Activated CD4-positive, alpha-beta T cell treated with anti-CD3 and anti-CD28 coated beads for 1 hour (primary cell): Measurements from ENCODE around the gene KRT71.

Experiments
- DNase-seq: peaks from one replicate; pipeline ENCODE4 v3.0.0-alpha.2; 2020

The KRT71 gene

DNA sequence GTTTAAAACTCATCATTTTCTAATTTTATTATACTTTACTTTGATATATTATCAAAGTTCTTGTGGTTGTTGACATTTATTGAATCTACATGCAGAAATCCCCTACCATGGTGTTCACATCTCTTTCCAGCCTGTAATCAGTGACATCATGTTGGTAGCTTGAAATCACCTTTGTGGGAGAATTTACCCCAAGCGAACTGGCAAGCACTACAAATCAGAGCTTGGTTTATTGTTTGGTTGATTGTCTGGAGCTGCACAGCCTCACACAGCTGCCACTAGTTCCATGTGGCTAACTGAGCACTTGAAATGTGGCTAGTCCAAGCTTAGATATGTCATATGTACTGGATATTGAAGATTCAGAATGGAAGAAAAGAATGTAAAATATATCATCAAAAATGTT, 17.4 kb downstream of the KRT71 start:
- no peak for DNase-seq

DNA sequence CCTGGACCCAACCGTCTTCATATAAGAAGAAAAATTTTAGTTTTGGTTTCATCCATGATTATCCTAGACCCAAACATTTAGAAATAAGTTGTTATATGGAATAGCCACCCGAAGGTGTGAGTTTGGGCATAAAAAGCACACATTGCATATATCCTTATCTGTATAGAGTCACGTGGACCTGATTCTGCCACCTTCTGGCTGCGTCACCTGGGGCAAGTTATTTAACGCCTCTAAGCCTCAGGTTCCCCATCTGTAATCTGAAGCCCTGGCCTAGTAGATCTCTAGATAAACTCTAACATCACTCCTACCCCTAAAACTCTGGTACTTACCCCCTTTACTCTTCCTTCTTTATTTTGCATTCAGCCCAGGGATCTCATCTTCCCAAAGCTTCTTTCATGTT, 18.5 kb downstream of the KRT71 start:
- DNase-seq, result no peak

DNA sequence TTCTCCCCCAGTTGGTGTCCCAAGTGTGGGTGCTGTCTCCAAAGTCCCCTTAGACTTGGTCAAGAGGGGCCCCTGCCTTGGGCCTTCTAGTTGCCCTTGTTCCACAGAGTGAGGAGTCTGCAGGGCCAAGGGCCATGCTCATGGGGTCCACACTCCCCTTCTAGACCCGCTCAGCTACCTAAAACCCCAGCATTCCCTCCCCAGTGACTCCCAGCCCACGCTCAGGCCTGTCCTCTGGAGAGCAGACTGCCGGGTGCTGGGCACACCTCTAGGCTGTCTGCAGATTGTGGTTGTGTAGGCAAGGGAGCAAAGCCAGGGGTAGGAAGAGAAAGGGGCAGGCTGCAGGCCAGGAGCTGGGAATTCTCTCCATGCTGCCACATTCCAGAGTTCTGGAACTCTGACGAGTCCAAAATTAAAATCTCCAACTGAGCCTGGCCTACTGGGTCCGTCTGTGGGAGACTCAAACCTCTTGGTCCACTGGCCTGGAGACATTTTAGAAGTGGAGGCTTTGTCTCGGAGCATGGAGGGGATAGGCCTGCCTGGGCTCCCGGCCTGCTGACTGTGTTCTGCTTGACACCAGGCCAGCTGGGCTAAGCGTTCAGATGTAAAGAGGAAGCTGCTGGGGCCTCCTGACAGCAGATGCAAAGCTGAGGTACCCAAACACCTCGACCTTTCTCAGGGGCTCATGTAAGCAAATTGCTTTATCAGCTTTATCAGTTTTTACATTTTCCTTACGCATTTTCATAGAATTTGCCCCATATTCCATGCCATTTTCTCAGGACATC, 19.1 kb downstream of the KRT71 start:
- DNase-seq, result no peak

DNA sequence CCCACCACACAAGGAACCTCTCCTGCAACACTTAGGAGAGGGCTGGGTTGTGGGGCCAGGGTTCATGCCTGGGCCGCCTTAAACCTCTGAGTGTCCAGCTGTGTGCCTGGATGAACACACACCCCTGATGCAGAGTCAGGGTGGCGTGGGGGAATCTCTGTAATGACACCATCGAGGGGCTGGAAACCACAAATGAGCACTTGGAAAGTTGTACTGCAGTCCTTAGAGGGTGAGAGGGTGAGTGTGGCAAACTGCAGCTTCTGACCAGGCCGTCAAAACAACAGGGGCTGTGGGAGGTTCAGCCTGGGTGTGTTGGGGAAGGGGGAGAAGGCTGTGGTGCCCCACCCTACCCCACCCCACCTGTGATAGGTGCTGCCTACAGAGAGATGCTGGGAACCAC, 20.3 kb downstream of the KRT71 start:
- no peak for DNase-seq

DNA sequence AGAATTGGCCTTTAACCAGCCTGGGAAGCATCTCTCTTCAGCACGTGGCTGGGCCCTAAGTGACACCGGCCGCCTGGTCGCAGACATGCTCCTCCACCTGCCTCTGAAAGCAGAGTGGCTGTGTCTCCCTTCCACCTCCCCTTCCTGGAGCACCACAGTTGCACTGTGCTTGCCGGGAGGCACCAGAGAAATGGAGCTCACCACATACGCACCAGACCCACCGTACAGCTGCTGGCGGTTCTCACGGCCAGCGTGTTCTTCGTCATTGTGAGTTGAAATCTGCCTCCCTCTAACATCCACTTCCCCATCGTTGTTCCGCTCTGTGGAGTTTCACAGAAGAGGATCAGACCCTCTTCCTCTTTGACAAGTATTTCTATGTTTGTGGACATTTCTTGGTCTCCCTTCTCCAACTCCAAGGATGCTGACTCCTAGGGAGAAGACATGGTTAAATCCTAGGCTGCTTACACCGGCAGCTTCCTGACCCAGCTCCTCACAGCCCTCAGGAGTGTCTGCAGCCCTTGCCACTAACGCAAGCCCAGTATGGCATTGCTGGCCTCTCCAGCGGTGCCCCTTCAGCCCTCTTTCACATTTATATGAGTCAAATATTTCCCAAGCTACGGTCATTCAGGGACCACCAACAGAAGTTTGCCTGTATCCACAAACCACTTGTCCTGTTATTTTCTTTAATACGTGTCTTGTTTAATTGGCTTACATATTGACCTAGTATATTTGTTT, 21.2 kb downstream of the KRT71 start:
- no peak for DNase-seq

DNA sequence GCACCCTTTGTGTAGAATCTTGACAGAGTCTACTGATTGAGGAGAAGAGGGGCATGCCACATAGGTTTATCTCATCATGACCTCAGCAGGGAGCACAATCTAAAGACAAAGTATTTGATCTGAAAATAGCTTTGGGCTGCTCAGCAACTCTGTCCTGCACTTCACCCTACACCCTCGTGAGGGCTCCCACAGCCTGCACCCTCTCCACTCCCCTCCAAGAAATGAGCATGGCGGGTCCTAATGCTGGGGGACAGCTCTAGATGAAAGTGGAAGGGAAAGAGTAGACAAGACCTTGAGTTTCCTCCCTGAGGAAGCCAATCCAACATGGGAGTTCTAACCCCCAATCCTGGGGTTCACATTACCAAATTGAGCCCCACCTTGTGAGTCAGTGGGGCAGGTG, 22.0 kb downstream of the KRT71 start:
- no peak for DNase-seq

DNA sequence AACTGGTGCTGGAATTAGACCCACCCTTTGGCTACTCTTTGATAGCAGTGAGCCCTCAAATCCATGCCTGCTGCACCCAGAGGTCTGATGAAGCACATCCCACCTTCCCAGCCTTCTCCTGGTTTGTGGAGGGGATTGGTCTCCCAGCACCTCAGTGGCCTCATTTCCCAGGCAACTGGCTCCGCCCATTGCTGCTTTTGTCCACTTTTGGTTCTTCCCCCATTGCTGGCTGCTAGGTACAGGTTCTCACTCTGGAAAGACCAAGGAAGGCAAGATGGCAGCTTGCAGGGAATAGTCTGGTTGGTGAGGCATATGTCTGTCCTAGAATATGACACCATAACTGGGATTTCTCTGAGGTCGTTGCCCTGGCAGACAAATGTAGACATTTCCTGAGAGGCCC, 22.6 kb downstream of the KRT71 start:
- no peak for DNase-seq

DNA sequence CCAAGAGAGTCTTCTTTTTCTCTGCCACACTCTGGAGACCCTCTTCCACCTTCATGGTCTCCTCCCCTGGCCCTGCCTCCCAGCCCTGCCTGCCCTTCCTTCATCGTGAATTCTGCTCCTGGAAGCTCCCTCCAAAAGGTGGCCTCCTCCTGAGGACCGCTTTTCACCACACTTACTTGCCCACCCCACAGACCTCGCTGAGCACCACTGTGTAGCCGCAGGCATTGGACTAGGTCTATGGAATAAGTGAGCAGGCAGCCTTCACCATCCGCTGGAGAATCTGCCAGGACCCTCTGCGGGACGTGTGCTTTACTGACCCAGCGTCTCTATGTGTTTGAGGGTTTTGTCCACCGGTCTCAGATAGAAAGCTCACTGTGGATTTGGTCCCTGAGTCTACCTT, 23.1 kb downstream of the KRT71 start:
- DNase-seq, result no peak

DNA sequence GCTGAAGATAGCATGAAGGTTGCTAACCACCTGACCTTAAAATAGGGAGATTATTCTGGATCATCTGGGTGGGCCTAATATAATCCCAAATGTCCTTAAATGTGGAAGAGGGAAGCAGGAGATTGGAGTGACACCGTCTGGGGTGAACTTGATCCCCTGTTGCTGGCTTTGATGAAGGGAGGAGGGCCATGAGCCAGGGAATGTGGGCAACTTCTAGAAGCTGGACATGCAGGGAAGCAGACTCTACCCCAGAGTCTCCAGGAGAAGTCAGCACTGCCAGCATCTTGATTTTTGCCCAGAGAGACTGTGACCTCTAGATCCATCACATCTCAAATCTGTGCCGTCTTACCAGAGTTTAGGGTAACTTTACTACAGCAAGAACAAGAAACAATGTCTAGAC, 23.5 kb downstream of the KRT71 start:
- DNase-seq, result no peak

DNA sequence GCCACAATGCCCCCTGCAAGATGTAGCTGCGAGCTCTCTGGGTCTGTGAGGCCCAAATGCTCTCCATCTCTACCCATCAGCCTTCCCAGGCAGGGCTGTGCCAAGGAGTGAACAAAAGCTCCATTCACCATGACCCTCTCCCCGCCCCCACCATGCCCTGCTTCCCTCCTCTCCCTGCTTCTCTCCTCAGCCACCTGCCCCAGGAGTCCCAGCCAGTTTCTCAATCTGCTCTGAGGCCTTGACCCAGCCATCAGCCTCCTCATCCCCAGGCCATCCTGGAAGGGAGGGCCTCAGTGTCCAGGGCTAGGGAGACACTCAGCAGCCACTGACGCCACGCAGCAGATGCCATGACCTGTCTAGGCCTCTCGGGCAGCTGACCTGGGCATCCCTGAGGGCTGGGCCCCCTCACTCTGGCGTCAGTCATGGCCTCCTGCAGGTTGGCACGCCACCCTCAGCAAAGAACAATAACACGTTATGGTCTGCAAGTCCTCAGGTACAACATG, 24.3 kb downstream of the KRT71 start:
- DNase-seq, result no peak

DNA sequence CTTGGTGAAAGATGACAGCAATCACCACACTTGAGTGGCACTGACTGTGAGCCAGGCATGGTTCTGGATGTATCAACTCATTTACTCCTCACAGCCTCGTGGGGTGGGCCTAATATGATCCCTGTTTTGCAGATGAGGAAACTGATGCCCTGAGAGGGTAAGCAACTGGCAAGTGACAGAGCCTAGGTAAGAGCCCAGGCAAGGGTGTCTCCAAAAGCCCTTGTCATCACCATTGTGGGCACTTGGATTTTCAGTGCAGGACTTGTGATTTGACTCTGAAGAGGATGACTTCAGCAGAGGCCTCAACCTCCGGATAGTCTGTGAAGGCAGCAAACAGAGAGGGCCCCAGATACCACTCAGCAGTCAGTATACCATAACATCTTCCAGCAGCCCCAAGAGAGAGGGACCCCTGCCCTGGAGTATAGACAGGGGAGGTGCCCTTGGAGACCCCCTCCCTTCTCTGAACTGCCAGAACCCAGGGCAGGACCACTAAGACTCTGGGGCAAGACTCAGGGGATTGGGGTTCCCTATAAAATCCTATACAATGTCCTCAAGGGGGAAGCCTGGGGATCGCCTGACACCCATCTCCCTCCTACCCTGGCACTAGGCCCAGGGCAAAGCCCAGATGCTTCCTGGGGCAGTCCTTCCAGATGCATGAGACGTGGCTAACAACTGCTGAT, 25.7 kb downstream of the KRT71 start:
- DNase-seq, result peak; percentile 5

DNA sequence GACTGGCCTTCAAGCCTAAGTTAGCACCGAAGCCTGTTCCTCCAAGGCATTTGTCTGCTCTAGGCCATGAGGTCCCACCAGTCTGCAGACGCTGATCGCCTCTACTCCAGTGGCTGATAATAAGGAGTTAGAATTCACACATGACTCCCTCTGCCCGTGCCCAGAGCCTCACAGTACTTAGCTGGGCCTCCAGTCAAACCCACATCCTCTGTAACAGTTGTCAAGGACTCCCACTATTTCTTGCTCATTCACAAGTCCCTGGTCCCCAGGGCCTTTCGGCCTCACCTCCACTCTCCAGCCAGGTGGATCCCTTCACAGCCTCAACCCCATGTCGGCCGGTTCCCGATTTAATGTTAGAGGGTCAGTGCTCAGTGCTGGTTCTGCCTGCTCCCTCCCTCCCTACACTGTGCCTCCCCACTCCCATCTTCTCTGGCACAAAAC, 26.4 kb downstream of the KRT71 start:
- no peak for DNase-seq

DNA sequence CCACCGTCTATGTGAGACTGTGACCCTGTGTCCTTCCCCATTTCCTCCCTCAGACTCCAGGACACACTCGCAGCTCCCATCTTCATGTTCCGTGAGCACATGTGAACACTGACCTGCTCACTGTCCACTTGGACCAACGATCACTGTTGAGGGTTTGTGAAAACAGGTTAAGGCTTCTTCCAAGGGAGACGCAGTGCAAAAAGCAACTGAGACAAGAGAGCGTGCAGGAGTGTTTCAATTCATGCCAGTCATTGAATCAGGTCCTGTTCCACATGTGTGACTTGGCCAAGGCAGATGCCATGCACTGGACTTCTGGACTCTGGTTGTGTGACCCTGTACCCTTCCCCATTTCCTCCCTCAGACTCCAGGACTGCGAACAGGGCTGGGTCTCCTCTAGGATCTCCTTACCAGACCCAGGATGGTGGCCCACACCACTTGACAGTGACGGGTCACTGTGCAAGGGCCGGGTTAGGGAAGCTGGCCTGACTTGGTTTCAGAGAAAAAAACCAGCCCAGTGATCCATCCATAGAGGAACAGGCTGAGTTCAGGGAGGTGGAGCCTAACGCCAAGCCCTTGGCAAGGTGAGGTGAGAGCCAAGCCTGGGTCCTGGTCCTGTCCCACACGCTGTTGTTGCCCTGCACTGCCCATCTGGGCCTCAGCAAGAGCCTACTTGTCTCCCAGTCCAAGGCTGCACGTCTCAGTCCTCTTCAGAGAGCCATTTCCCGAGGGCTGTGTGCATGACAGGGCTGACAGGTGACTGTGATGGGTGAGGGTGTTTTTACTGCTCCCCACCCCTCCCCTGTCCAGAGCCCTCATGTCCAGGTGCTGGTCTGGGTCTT, 27.1 kb downstream of the KRT71 start:
- no peak for DNase-seq

DNA sequence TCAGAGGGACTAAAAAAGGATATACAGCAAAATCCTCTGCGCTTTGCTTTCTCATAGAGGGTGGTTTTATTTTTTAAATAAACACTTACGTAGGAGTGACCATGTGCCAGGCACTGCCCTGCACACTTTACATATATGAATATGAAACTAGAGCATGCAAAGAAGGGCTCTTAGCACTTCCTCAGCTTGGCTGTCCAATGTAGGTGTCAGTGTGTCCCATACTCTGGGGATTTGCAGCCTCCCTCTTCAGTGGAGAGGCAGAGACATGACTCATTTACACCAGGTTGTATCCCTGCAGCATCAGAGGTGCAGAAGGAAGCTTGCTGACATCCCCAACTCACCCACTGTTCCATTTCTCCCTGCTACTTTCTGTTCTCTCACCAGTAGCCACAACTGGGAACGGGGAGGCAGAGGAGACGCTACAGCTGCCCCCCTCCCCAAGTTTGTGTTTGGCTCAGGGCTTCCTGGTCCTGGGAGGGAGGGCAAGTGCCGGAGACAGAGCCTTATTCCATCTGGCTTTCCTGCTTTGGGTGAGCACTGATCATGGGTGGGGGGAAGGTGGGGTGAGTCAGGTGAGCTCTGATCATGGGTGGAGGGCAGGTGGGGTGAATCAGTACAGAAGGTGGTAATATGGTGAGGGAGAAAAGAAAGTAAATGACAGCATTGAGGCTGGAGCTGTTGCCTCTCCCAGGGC, 27.9 kb downstream of the KRT71 start:
- DNase-seq, result no peak

DNA sequence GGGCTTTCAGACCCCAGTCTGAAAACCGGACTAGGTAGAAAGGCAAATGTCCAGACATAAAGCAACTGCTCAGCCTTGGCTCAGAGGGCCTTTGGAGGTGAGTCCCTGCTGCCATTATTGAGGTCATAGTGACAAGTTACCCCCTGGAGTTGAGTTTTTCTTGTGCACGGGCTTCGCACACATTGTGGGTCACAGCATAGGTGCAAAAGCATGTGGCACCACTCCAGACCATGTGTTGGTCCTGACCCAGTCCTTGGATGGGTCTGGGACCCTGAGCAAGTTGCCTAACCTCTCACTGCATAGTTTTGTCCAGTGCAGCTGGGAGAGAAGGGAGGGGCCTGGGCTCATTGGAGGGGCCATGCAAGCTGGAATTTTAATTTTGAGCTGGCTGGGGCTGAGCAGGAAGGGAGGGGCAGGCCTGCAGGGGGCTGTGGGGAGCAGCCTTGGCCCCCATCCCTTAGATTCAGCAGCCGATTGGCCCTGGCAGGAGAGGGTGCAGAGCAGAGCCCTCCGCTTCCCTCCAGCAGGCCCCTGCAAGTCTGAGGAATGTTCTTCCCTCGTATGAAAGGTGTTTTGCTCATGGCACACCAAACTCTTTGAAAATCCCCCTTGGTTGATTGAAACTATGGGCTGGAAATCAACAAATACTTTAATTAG, 28.6 kb downstream of the KRT71 start:
- no peak for DNase-seq

DNA sequence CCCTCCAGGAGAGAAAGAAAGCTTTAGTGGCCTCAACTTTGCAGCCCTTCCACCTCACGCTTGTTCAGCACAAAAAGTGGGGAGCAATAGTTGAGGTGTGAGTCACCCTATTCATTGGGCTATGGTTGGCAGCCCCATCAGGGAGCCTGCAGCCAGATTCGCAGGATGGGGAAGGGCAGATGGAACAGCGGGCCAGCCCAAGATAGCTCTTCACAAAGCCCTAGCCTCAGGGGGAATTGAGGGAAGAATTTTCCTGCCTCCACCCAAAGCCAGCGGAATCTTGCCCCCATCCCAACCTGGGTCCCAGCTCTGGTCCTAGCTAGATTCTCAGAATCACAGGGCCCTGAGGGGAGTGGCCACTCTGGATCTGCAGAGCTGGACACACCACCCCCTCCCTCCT, 29.1 kb downstream of the KRT71 start:
- DNase-seq, result no peak

DNA sequence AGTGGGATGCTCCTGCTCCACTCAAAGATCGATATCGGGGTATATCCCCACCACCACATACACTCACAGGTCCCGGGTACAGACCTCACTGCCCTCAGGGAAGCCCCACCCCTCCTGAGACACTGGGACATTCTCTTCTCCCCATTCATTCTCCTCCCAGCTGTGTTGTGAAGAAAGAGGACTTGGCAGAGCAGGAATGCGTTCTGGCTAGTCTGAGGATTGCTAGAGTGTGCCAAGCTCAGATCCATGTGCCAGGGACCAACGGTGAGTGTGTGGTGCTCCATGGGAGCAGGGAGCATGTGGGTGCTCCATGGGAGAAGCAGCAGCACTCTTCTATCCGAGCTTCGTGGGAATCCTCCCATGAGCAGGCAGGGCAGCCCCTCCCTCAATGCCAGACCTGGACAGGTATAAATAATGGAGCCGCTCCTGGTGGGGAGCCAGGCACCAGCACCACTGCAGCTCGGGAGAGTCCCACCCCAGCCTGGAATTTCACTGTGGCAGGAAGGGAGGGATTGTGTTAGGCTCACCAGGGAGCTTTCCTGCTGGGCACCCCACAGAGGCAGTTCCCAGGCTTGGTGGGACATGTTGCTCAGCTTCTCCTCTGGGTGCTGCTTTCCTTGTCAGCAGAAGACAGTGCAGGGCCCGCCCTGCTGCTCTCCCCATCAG, 30.5 kb downstream of the KRT71 start:
- no peak for DNase-seq

DNA sequence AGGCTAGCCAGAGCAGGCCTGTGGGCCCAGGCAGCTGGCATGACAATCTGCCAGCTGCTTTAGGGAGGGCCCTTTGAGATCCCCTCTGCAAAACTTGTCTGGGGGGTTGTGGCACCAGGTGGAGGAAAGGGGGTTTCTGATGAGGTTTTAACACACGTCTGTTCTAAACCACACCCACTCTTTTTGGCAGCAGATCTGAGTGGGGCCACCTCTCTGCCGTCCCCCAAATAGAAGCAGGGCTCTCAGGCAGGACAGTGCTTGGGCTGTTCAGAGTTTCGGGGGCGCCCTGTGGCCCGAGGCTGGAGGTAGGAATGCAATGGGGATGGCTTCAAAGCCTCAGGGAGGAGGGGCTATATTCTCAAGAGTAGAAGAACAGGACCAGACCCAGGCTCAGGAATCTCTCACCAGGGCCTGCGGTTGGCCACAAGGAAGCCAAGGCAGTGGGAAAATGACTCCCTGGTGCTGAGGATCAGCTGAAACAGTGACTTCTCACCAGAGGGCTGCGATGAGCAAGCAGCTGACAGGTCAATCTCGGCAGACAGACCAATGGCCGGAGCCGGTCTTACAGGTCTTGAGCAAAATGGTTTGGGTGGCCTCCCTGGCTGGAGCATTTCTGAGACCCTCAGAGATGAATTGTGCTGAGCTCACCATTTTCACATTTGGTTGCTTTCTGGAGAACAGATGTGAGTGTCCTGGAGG, 31.2 kb downstream of the KRT71 start:
- no peak for DNase-seq

DNA sequence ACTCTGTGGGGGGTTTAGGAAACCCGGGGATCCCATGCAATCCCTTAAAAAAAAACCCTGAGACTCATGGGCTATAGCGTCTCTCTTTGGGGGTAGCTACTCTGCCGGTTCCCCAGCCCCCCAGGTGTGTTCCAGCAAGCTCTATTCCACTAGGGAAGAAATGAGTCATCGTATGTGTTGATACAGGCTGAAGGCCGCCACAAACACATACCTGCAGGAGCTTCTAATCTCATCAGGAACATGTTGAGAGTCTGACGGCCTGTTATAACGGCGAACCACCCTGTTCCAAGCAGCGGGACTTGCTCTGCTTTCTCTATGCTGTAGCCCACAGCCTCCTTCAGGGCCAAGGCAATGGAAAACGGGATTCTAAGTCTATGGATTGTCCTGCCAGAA, 31.8 kb downstream of the KRT71 start:
- no peak for DNase-seq
